HEK293T (cell line): ENCODE results near the gene DGKH.

Experiments used
- ARNT ChIP-seq: fragments of 450-650 bp; IDR thresholded peaks from 2 replicates; pipeline ENCODE4 v1.6.1; 2017; ENCODE audit warnings: mild to moderate bottlenecking
- FOXA1 ChIP-seq: fragments of 450-650 bp; IDR thresholded peaks from 2 replicates; pipeline ENCODE4 v1.6.1; 2016; ENCODE audit warnings: mild to moderate bottlenecking
- NFRKB ChIP-seq: fragments of 450-650 bp; IDR thresholded peaks from 2 replicates; pipeline ENCODE4 v1.6.1; 2016; ENCODE audit warnings: mild to moderate bottlenecking, moderate library complexity
- TARDBP ChIP-seq: fragments of 450-650 bp; IDR thresholded peaks from 2 replicates; pipeline ENCODE4 v1.6.1; 2016
- ZNF384 ChIP-seq: fragments of 450-650 bp; IDR thresholded peaks from 2 replicates; pipeline ENCODE4 v1.6.1; 2016

- TF ChIP-seq NFRKB (no peak), ZNF384 (no peak), TARDBP (no peak), FOXA1 (no peak), ARNT (no peak)
Observed at GRCh38 chr13:42086582-42086981, 38.1 kb downstream of the DGKH start.
